IMR-90 (cell line): ENCODE measurements around the gene FHL2.

ENCODE experiments used
- BHLHE40 ChIP-seq: fragments of 150-350 bp; IDR thresholded peaks from 2 replicates; pipeline ENCODE4 v1.6.1; 2016; ENCODE audit warnings: mild to moderate bottlenecking, low read depth, low read length
- CTCF ChIP-seq: conservative IDR thresholded peaks from 2 replicates; pipeline ENCODE4 v1.5.1; 2012; ENCODE audit warnings: mild to moderate bottlenecking, low read depth, low read length, improper control_type of control experiment
- MAFK ChIP-seq: IDR thresholded peaks from 2 replicates; pipeline ENCODE4 v1.6.1; 2012; ENCODE audit warnings: low read depth, low read length, improper control_type of control experiment
- MAZ ChIP-seq: IDR thresholded peaks from 2 replicates; pipeline ENCODE4 v1.6.1; 2012; ENCODE audit warnings: low read depth, mild to moderate bottlenecking, low read length, improper control_type of control experiment, moderate library complexity, borderline replicate concordance
- MXI1 ChIP-seq: IDR thresholded peaks from 2 replicates; pipeline ENCODE4 v1.6.1; 2012; ENCODE audit warnings: low read depth, mild to moderate bottlenecking, low read length, moderate library complexity, borderline replicate concordance

DNA sequence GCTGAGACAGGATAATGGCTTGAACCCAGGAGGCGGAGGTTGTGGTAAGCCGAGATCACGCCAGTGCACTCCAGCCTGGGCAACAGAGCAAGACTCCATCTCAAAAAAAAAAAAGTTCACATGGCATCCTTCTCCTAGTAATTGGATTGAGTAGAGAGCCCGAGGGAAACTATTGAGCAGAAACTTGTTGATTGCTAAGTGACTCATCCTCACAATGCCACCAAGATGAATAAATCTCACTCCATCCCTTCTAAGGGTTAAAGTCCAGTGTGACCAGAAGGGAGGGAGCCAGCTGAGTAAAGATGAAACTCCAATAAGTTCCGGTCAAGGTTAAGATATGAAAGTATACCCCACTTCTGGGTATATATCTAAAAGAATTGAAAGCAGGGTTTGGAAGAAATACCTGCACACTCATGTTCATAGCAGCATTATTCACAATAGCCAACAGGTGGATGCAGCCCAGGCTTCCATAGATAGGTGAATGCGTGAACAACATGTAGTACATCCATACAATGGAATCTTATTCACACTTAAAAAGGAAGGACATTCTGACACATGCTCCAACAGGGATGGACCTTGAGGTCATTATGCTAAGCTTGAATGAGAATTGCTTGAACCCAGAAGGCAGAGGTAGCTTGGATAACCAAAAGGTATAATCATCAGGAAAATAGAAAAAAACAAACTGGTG lies 13.0 kb upstream of the FHL2 start:
- TF ChIP-seq CTCF (no peak), MXI1 (no peak), BHLHE40 (no peak), MAZ (no peak), MAFK (no peak)
